HG02840 (cell line): ENCODE measurements around the gene GINS3.

Source experiments
- ATAC-seq: cut with Tn5 transposase; IDR thresholded peaks from one replicate; pipeline ENCODE4 v1.9.1; 2021; ENCODE audit warnings: mild to moderate bottlenecking, moderate library complexity, moderate number of reproducible peaks; ENCODE audit not compliant: unreplicated experiment, low FRiP score

Gene GINS3

GRCh38 chr16:58421529-58421928, 29.3 kb downstream of the GINS3 start:
- ATAC-seq, result no peak

- no peak for ATAC-seq
These were observed 30.5 kb downstream of the GINS3 start for GRCh38 chr16:58422809-58423208.

GRCh38 chr16:58425245-58425644, 33.0 kb downstream of the GINS3 start:
- no peak for ATAC-seq

- peak; percentile 56 for ATAC-seq
These were observed 33.7 kb downstream of the GINS3 start for GRCh38 chr16:58425756-58426494.

- no peak for ATAC-seq
These were observed 34.7 kb downstream of the GINS3 start for GRCh38 chr16:58426966-58427365.

GRCh38 chr16:58428621-58429542, 36.6 kb downstream of the GINS3 start:
- ATAC-seq, result no peak

- no peak for ATAC-seq
These were observed 38.4 kb downstream of the GINS3 start for GRCh38 chr16:58430718-58431117.

- no peak for ATAC-seq
These were observed 41.3 kb downstream of the GINS3 start for GRCh38 chr16:58433569-58433951.

GRCh38 chr16:58435779-58436178, 43.5 kb downstream of the GINS3 start:
- ATAC-seq, result no peak

- ATAC-seq, result no peak
These were observed 47.9 kb downstream of the GINS3 start for GRCh38 chr16:58440131-58440530.

- ATAC-seq, result no peak
These were observed 50.3 kb downstream of the GINS3 start for GRCh38 chr16:58442547-58442946.

GRCh38 chr16:58443783-58444182, 51.5 kb downstream of the GINS3 start:
- no peak for ATAC-seq

GRCh38 chr16:58444265-58444664, 52.0 kb downstream of the GINS3 start:
- ATAC-seq, result no peak

- ATAC-seq, result no peak
These were observed 56.6 kb downstream of the GINS3 start for GRCh38 chr16:58448890-58449289.

- no peak for ATAC-seq
These were observed 57.0 kb downstream of the GINS3 start for GRCh38 chr16:58449306-58449705.

- ATAC-seq, result no peak
These were observed 57.5 kb downstream of the GINS3 start for GRCh38 chr16:58449768-58450167.

- no peak for ATAC-seq
These were observed 58.3 kb downstream of the GINS3 start for GRCh38 chr16:58450590-58450989.

- ATAC-seq, result no peak
These were observed 59.0 kb downstream of the GINS3 start for GRCh38 chr16:58451265-58451689.

- ATAC-seq, result no peak
These were observed 59.7 kb downstream of the GINS3 start for GRCh38 chr16:58451945-58452401.

- no peak for ATAC-seq
These were observed 60.4 kb downstream of the GINS3 start for GRCh38 chr16:58452640-58453039.

GRCh38 chr16:58454178-58454577, 61.9 kb downstream of the GINS3 start:
- no peak for ATAC-seq
